HepG2 (cell line): ENCODE results near the gene SAMD14. TPM values are rescaled to one million over a fixed set of nuclear protein-coding genes. Genes with fewer than 3 reads are reported as not detected.

ENCODE experiments used
- AHR ChIP-seq: IDR thresholded peaks from 2 replicates; pipeline ENCODE4 v1.6.1; 2018; ENCODE audit warnings: missing genetic modification reagents, missing compliant biosample characterization
- ARID2 ChIP-seq: sonication (generic); formaldehyde crosslinking; IDR thresholded peaks from 2 replicates; pipeline ENCODE4 v1.8.1; 2022; ENCODE audit warnings: mild to moderate bottlenecking, missing genetic modification reagents, borderline replicate concordance
- CCAR2 ChIP-seq: fragments of 200-400 bp; formaldehyde crosslinking; optimal IDR thresholded peaks from 2 replicates; pipeline ENCODE3; 2018; ENCODE audit warnings: low read depth, mild to moderate bottlenecking, low read length, moderate library complexity
- CEBPG ChIP-seq: IDR thresholded peaks from 2 replicates; pipeline ENCODE4 v1.6.1; 2016
- DNMT3B ChIP-seq: conservative IDR thresholded peaks from 2 replicates; pipeline ENCODE4 v1.6.1; 2016; ENCODE audit warnings: missing biosample characterization, control low read depth
- HIVEP1 ChIP-seq: sonication (generic); formaldehyde crosslinking; IDR thresholded peaks from 2 replicates; pipeline ENCODE4 v1.4.0; 2020; ENCODE audit warnings: mild to moderate bottlenecking, missing genetic modification reagents
- HNF4A ChIP-seq: sonication (generic); formaldehyde crosslinking; IDR thresholded peaks from 2 replicates; pipeline ENCODE4 v1.4.0; 2020; ENCODE audit warnings: missing genetic modification reagents
- HOXD1 ChIP-seq: sonication (generic); formaldehyde crosslinking; IDR thresholded peaks from 2 replicates; pipeline ENCODE4 v1.5.0; 2020; ENCODE audit warnings: missing genetic modification reagents
- NFE2L1 ChIP-seq: sonication (generic); formaldehyde crosslinking; IDR thresholded peaks from 2 replicates; pipeline ENCODE4 v1.4.0; 2020; ENCODE audit warnings: missing genetic modification reagents, mild to moderate bottlenecking, borderline replicate concordance
- NR2F6 ChIP-seq, 2 experiments: IDR thresholded peaks; 2 replicates each; pipeline ENCODE4 v1.6.1; 2016; ENCODE audit warnings: antibody characterized with exemption in 1 of 2, mild to moderate bottlenecking in 1 of 2
- RAD51 ChIP-seq: fragments of 450-650 bp; IDR thresholded peaks from 2 replicates; pipeline ENCODE4 v1.6.1; 2016; ENCODE audit warnings: borderline replicate concordance
- SKI ChIP-seq: fragments of 450-650 bp; IDR thresholded peaks from one replicate; pipeline ENCODE4 v1.6.1; 2018; ENCODE audit warnings: mild to moderate bottlenecking; ENCODE audit not compliant: partially characterized antibody
- SMC3 ChIP-seq: IDR thresholded peaks from 2 replicates; pipeline ENCODE4 v1.6.1; 2011; ENCODE audit warnings: low read length, improper control_type of control experiment
- SSRP1 ChIP-seq: IDR thresholded peaks from 2 replicates; pipeline ENCODE4 v1.6.1; 2016; ENCODE audit warnings: control low read depth
- TMF1 ChIP-seq: sonication (generic); formaldehyde crosslinking; IDR thresholded peaks from 2 replicates; pipeline ENCODE4 v1.8.1; 2022; ENCODE audit warnings: low read depth, missing genetic modification reagents
- ZBTB7A ChIP-seq: sonication (generic); formaldehyde crosslinking; IDR thresholded peaks from 2 replicates; pipeline ENCODE4 v1.8.0; 2022; ENCODE audit warnings: mild to moderate bottlenecking, missing genetic modification reagents
- ZFP62 ChIP-seq: sonication (generic); formaldehyde crosslinking; IDR thresholded peaks from 2 replicates; pipeline ENCODE4 v1.4.0; 2020; ENCODE audit warnings: missing genetic modification reagents
- ZNF253 ChIP-seq: sonication (generic); formaldehyde crosslinking; IDR thresholded peaks from 2 replicates; pipeline ENCODE4 v1.8.0; 2022; ENCODE audit warnings: mild to moderate bottlenecking, missing genetic modification reagents, borderline replicate concordance
- ZNF577 ChIP-seq: sonication (generic); formaldehyde crosslinking; IDR thresholded peaks from 2 replicates; pipeline ENCODE4 v1.4.0; 2020; ENCODE audit warnings: mild to moderate bottlenecking, low read depth, missing genetic modification reagents, borderline replicate concordance
- ZNF614 ChIP-seq: IDR thresholded peaks from 2 replicates; pipeline ENCODE4 v1.6.1; 2018; ENCODE audit warnings: missing biosample characterization, missing genetic modification reagents, inconsistent platforms, borderline replicate concordance
- ZNF672 ChIP-seq: sonication (generic); formaldehyde crosslinking; IDR thresholded peaks from 2 replicates; pipeline ENCODE4 v1.8.1; 2022; ENCODE audit warnings: missing genetic modification reagents
- ZNF7 ChIP-seq: IDR thresholded peaks from 2 replicates; pipeline ENCODE4 v1.6.1; 2016; ENCODE audit warnings: missing biosample characterization, missing genetic modification reagents
- ZNF766 ChIP-seq: sonication (generic); formaldehyde crosslinking; IDR thresholded peaks from 2 replicates; pipeline ENCODE4 v1.5.0; 2020; ENCODE audit warnings: missing genetic modification reagents, borderline replicate concordance
- polyA plus RNA-seq, 8 experiments: library from polyadenylated mRNA; depleted of rRNA in 3 of 8; stranded (reverse) in 7 of 8; unstranded in 1 of 8; fragments of >200 nt; fragmentation: Illumina TruSeq in 4 of 8; extraction: Trizol in 4 of 8; gene quantifications; 2 replicates each; pipeline versions ENCODE4 v1.2.1 to v1.2.3, GENCODE V29; 2011 to 2016; ENCODE audit warnings: low read depth in 4 of 8, missing spikeins in 1 of 8, mixed read lengths in 1 of 8; ENCODE audit not compliant: insufficient read depth in 1 of 8
- total RNA-seq, 5 experiments: library from RNA; depleted of rRNA; stranded (reverse); fragments of >200 nt; fragmentation: Illumina TruSeq; extraction: Trizol; gene quantifications; 2 replicates each; pipeline ENCODE4 v1.2.3, GENCODE V29; 2016; ENCODE audit warnings: low read depth in 1 of 5
- TF ChIP-seq, protein P1 (sequence below): sonication (generic); formaldehyde crosslinking; IDR thresholded peaks from 2 replicates; pipeline ENCODE4 v1.4.0; 2020; ENCODE audit warnings: missing genetic modification reagents
- TF ChIP-seq, protein P2 (sequence below): sonication (generic); formaldehyde crosslinking; IDR thresholded peaks from 2 replicates; pipeline ENCODE4 v1.4.0; 2020; ENCODE audit warnings: mild to moderate bottlenecking, missing genetic modification reagents
- TF ChIP-seq, protein P3 (sequence below): sonication (generic); formaldehyde crosslinking; IDR thresholded peaks from 2 replicates; pipeline ENCODE4 v1.4.0; 2020; ENCODE audit warnings: mild to moderate bottlenecking, missing genetic modification reagents
- TF ChIP-seq, protein P4 (sequence below): sonication (generic); formaldehyde crosslinking; IDR thresholded peaks from 2 replicates; pipeline ENCODE4 v1.4.0; 2020; ENCODE audit warnings: missing genetic modification reagents

Gene SAMD14
- total and polyA plus RNA-seq, 2 of the 13 experiments (the other 11 are each of a cell fraction or from before 2014, with no cell fraction given), result 0.07 to 0.22 TPM

DNA sequence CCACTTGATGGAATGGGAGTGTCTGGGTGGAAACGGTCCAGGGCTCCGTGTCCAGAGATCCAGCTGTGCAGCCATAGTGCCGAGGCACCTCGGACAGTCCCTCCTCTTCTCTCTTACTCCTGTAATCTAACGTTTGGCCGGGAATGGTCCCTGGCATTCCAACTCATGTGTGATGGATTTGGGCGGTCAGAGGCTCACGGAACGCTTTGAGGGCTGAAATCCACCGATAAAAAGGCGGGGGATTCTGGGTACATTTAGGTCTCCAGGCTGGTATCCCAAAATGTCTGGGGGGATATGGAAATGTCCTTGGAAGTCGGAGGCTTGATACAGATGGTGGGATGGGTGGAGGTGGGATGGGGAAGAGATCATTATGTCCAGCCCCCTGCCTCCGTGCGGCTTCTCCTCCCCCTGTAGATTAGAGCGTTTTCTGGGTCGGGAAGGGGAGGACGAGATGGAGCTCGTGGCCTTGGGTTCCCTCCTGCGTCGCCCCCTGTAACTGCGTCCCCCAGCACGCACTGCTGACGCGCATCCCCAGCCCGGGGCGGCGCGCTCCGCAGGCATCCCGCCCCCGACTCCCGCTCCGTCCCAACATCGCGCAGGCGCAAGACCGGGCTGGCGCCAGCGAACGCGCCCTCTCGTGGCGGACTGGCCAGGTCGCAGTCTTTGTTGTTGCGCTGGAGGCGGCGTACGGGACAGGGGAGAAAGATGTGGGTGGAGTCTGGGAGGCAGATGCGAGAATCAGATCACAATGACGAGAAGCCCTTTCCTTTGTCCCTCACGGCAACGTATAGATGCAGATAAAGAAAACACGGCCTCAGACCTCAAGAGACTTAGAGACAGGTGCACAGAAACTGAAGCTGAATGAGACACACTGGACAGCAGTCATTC, 31.3 kb upstream of the SAMD14 start (continued):
- TF ChIP-seq NR2F6 (IDR thresholded peaks at IDR 0.05) (no peak), NR2F6 (CRISPR knock-in tag; IDR thresholded peaks at IDR 0.05) (peak; percentile 41; the same call in 1 of the 2 replicates), ARID2 (no peak), ZNF253 (CRISPR knock-in tag) (no peak; the same call in 1 of the 2 replicates), RAD51 (no peak), ZNF614 (CRISPR knock-in tag) (peak; percentile 79; the same call in 1 of the 2 replicates), DNMT3B (peak; percentile 80; the same call in 1 of the 2 replicates), AHR (CRISPR knock-in tag) (0 out of 2 replicates have a peak, but pooled peaks have one; percentile 30), HNF4A (CRISPR knock-in tag) (no peak), SKI (peak; percentile 30), SMC3 (peak; percentile 71; the same call in 1 of the 2 replicates), ZBTB7A (peak; percentile 85; the same call in 1 of the 2 replicates), ZNF672 (peak; percentile 99), ZNF7 (CRISPR knock-in tag) (no peak), ZNF577 (CRISPR knock-in tag) (no peak), HOXD1 (CRISPR knock-in tag) (no peak), ZFP62 (no peak), SSRP1 (CRISPR knock-in tag) (peak; percentile 66; the same call in 1 of the 2 replicates), ZNF766 (no peak), CEBPG (CRISPR knock-in tag) (0 out of 2 replicates have a peak, but pooled peaks have one; percentile 39), TMF1 (no peak), HIVEP1 (CRISPR knock-in tag) (no peak; the same call in 1 of the 2 replicates), CCAR2 (no peak), NFE2L1 (CRISPR knock-in tag) (no peak)
- TF ChIP-seq, protein P1, sequence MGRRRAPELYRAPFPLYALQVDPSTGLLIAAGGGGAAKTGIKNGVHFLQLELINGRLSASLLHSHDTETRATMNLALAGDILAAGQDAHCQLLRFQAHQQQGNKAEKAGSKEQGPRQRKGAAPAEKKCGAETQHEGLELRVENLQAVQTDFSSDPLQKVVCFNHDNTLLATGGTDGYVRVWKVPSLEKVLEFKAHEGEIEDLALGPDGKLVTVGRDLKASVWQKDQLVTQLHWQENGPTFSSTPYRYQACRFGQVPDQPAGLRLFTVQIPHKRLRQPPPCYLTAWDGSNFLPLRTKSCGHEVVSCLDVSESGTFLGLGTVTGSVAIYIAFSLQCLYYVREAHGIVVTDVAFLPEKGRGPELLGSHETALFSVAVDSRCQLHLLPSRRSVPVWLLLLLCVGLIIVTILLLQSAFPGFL, result no peak
- TF ChIP-seq, protein P2, sequence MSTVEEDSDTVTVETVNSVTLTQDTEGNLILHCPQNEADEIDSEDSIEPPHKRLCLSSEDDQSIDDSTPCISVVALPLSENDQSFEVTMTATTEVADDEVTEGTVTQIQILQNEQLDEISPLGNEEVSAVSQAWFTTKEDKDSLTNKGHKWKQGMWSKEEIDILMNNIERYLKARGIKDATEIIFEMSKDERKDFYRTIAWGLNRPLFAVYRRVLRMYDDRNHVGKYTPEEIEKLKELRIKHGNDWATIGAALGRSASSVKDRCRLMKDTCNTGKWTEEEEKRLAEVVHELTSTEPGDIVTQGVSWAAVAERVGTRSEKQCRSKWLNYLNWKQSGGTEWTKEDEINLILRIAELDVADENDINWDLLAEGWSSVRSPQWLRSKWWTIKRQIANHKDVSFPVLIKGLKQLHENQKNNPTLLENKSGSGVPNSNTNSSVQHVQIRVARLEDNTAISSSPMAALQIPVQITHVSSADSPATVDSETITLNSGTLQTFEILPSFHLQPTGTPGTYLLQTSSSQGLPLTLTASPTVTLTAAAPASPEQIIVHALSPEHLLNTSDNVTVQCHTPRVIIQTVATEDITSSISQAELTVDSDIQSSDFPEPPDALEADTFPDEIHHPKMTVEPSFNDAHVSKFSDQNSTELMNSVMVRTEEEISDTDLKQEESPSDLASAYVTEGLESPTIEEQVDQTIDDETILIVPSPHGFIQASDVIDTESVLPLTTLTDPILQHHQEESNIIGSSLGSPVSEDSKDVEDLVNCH, result no peak
- TF ChIP-seq, protein P3, sequence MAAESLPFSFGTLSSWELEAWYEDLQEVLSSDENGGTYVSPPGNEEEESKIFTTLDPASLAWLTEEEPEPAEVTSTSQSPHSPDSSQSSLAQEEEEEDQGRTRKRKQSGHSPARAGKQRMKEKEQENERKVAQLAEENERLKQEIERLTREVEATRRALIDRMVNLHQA (CRISPR knock-in tag), result no peak
- TF ChIP-seq, protein P4, sequence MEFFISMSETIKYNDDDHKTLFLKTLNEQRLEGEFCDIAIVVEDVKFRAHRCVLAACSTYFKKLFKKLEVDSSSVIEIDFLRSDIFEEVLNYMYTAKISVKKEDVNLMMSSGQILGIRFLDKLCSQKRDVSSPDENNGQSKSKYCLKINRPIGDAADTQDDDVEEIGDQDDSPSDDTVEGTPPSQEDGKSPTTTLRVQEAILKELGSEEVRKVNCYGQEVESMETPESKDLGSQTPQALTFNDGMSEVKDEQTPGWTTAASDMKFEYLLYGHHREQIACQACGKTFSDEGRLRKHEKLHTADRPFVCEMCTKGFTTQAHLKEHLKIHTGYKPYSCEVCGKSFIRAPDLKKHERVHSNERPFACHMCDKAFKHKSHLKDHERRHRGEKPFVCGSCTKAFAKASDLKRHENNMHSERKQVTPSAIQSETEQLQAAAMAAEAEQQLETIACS (CRISPR knock-in tag), result peak; percentile 49; the same call in 1 of the 2 replicates
